Panc1 (cell line): ENCODE data around the gene ASPHD2. TPM values are rescaled to one million over a fixed set of nuclear protein-coding genes. Genes with fewer than 3 reads are reported as not detected.

Experiments used
- ATAC-seq: fragments of 200-7000 bp; cut with Tn5 transposase; 2 replicates; pipeline ENCODE4 v1.9.1; 2020; ENCODE audit warnings: mild to moderate bottlenecking, moderate library complexity
- BruUV-seq: library from RNA; stranded (reverse); fragments of 400-500 nt; replicated peaks from 2 replicates; lab custom pipeline; 2021; lab: Mats Ljungman, UMichigan
- CTCF ChIA-PET: fragments of 300-600 bp; sonication (Branson Sonifier 250); formaldehyde crosslinking; loops from one replicate; lab custom pipeline; 2022; ENCODE audit warnings: antibody characterized with exemption; lab: Charles Lee
- POLR2A ChIA-PET: fragments of 300-600 bp; sonication (Branson Sonifier 250); formaldehyde crosslinking; loops from one replicate; lab custom pipeline; 2022; ENCODE audit warnings: antibody characterized with exemption; lab: Charles Lee
- DNase-seq: peaks from one replicate; pipeline ENCODE4 v3.0.0-alpha.2; 2010; ENCODE audit warnings: low read depth, low spot score
- H3K27ac ChIP-seq: 2 replicates; pipeline ENCODE4 v1.5.1; 2011; ENCODE audit warnings: mild to moderate bottlenecking, low read length, inconsistent platforms
- H3K27me3 ChIP-seq: fragments of 200-500 bp; sonication (Bioruptor generic); 2 replicates; pipeline ENCODE4 v1.6.0; 2014; ENCODE audit warnings: low read length, inconsistent platforms; ENCODE audit not compliant: control insufficient read depth, insufficient read depth
- H3K36me3 ChIP-seq: fragments of 200-500 bp; sonication (Bioruptor generic); 2 replicates; pipeline ENCODE4 v1.5.1; 2014; ENCODE audit warnings: inconsistent platforms, mild to moderate bottlenecking, low read length, moderate library complexity; ENCODE audit not compliant: control insufficient read depth, insufficient read depth
- H3K4me1 ChIP-seq: 2 replicates; pipeline ENCODE4 v1.5.1; 2011; ENCODE audit warnings: inconsistent platforms, mild to moderate bottlenecking, low read length, moderate library complexity; ENCODE audit not compliant: control insufficient read depth, insufficient read depth
- H3K4me3 ChIP-seq, 2 experiments: 2 replicates each; pipeline ENCODE4 v1.5.1; 2011 to 2012; ENCODE audit warnings: low read depth in 2 of 2, low read length in 2 of 2, mild to moderate bottlenecking in 2 of 2, inconsistent platforms in 1 of 2, moderate library complexity in 1 of 2
- H3K9me3 ChIP-seq: fragments of 200-500 bp; sonication (Bioruptor generic); 2 replicates; pipeline ENCODE4 v1.5.1; 2014; ENCODE audit warnings: low read depth, mild to moderate bottlenecking, inconsistent platforms, low read length, moderate library complexity; ENCODE audit not compliant: control insufficient read depth, insufficient read depth
- CTCF ChIP-seq: fragments of 450-650 bp; IDR thresholded peaks from 2 replicates; pipeline ENCODE4 v1.5.1; 2017; ENCODE audit warnings: mild to moderate bottlenecking
- POLR2AphosphoS5 ChIP-seq: IDR thresholded peaks from 2 replicates; pipeline ENCODE4 v1.6.1; 2012; ENCODE audit warnings: mild to moderate bottlenecking, low read depth, low read length, moderate library complexity
- REST ChIP-seq, 2 experiments: IDR thresholded peaks; 2 replicates each; pipeline ENCODE4 v1.6.1; 2011 to 2012; ENCODE audit warnings: low read depth in 2 of 2, control low read depth in 1 of 2, low read length in 1 of 2, mild to moderate bottlenecking in 1 of 2, moderate library complexity in 1 of 2; ENCODE audit not compliant: insufficient read depth in 1 of 2
- SIN3A ChIP-seq: IDR thresholded peaks from 2 replicates; pipeline ENCODE4 v1.6.1; 2012; ENCODE audit warnings: low read depth, mild to moderate bottlenecking, low read length, moderate library complexity, borderline replicate concordance; ENCODE audit not compliant: insufficient read depth
- TCF7L2 ChIP-seq: IDR thresholded peaks from 2 replicates; pipeline ENCODE4 v1.6.1; 2011; ENCODE audit warnings: mild to moderate bottlenecking, low read depth, low read length, inconsistent platforms
- in situ Hi-C: cut with HindIII; loops from 2 replicates; pipeline ENCODE4 v1.10.0; 2016; ENCODE audit warnings: low sequenced_read_pairs, low pct_unique_long_range_greater_than_20kb
- intact Hi-C: fragments of 100-400 bp; cut with micrococcal nuclease; formaldehyde crosslinking; loops from one replicate; pipeline ENCODE4 v1.10.0; 2022; ENCODE audit not compliant: unreplicated experiment
- total RNA-seq: library from RNA; stranded (reverse); gene quantifications from one replicate; pipeline ENCODE4 v1.2.1, GENCODE V29; 2021; ENCODE audit not compliant: unreplicated experiment

Gene ASPHD2
- total RNA-seq, 1 experiment from 2014 or later = 0.15 TPM

GRCh38 chr22:26482161-26482560, 53.1 kb downstream of the ASPHD2 start:
- peaks cover 31% of the 10 kb centered on the region for H3K4me1 ChIP-seq
- no peaks in the 10 kb centered on the region for H3K27me3 ChIP-seq
- no TSS peak for BruUV-seq
- TF ChIP-seq REST (IDR thresholded peaks at IDR 0.05; ENCODE audit: insufficient read depth in 1 of 2, low read depth in 2 of 2, low read length in 1 of 2) (no peak), SIN3A (no peak), CTCF (no peak)
- intact Hi-C loops = no loop called here
- ATAC-seq = no peak
- H3K36me3 ChIP-seq = no peaks in the 10 kb centered on the region; the same call in 1 of the 2 replicates
- in situ Hi-C loops = no loop called here
- POLR2A ChIA-PET = no interaction called here
- DNase-seq = no peak
- H3K27ac ChIP-seq = peak overlapping the region; percentile 36; the same call in 1 of the 2 replicates
- no peak overlapping the region for H3K4me3 ChIP-seq
- H3K9me3 ChIP-seq = no peaks in the 10 kb centered on the region
- CTCF ChIA-PET = no interaction called here

GRCh38 chr22:26483043-26483438, 54.0 kb downstream of the ASPHD2 start:
- H3K36me3 ChIP-seq = peaks cover 4% of the 10 kb centered on the region
- no peaks in the 10 kb centered on the region for H3K9me3 ChIP-seq
- peak overlapping the region; percentile 89 to 95 for H3K4me3 ChIP-seq
- H3K4me1 ChIP-seq = peaks cover 31% of the 10 kb centered on the region
- H3K27ac ChIP-seq = peak overlapping the region; percentile 87
- DNase-seq (no peak), ATAC-seq (no peak)
- TF ChIP-seq POLR2AphosphoS5 (no peak), CTCF (no peak), TCF7L2 (no peak), REST (IDR thresholded peaks at IDR 0.05; ENCODE audit: insufficient read depth in 1 of 2, low read depth in 2 of 2, low read length in 1 of 2) (no peak), SIN3A (no peak)
- intact Hi-C loops = no loop called here
- POLR2A ChIA-PET = interaction anchor here (0.5 to 0.7 kb wide), 4 partner anchors 10 to 128 kb away, joined by 3 to 7 read pairs (median 4); no protein-coding TSS in a partner anchor
- no TSS peak for BruUV-seq
- CTCF ChIA-PET = no interaction called here
- no peaks in the 10 kb centered on the region for H3K27me3 ChIP-seq
- in situ Hi-C loops = no loop called here
